ENCODE results near the gene MARCHF10.
"Not testable (repeated sequence)": the region's sequence is repeated elsewhere in the genome, so short reads cannot be mapped to it uniquely, and the experiment has no call there.

- TF ChIP-seq, protein P1, sequence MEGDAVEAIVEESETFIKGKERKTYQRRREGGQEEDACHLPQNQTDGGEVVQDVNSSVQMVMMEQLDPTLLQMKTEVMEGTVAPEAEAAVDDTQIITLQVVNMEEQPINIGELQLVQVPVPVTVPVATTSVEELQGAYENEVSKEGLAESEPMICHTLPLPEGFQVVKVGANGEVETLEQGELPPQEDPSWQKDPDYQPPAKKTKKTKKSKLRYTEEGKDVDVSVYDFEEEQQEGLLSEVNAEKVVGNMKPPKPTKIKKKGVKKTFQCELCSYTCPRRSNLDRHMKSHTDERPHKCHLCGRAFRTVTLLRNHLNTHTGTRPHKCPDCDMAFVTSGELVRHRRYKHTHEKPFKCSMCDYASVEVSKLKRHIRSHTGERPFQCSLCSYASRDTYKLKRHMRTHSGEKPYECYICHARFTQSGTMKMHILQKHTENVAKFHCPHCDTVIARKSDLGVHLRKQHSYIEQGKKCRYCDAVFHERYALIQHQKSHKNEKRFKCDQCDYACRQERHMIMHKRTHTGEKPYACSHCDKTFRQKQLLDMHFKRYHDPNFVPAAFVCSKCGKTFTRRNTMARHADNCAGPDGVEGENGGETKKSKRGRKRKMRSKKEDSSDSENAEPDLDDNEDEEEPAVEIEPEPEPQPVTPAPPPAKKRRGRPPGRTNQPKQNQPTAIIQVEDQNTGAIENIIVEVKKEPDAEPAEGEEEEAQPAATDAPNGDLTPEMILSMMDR (IDR thresholded peaks at IDR 0.05; ENCODE audit: low read depth, low read length), result not testable (repeated sequence)
- TF ChIP-seq MAX (IDR thresholded peaks at IDR 0.05; ENCODE audit: low read depth, low read length), result not testable (repeated sequence)
Observed at GRCh38 chr17:62785983-62786382, 22.1 kb downstream of the MARCHF10 start.

Data from NB4 (cell line).